Activated CD4-positive, alpha-beta T cell treated with anti-CD3 and anti-CD28 coated beads, Interleukin-2, amount 10 ng/mL, durations not matched to agents 7 days and 5 days (primary cell): ENCODE data around the gene NCDN. TPM values are rescaled to one million over a fixed set of nuclear protein-coding genes. Genes with fewer than 3 reads are reported as not detected.

Experiments
- CTCF ChIA-PET: fragments of 350-600 bp; sonication (Branson Sonifier 250); formaldehyde crosslinking; loops from one replicate; lab custom pipeline; 2021; ENCODE audit warnings: antibody characterized with exemption; lab: Charles Lee
- POLR2A ChIA-PET: fragments of 350-600 bp; sonication (Branson Sonifier 250); formaldehyde crosslinking; loops from one replicate; lab custom pipeline; 2021; ENCODE audit warnings: antibody characterized with exemption; lab: Charles Lee
- DNase-seq: peaks from one replicate; pipeline ENCODE4 v3.0.0-alpha.2; 2020
- H3K27ac Mint-ChIP-seq: one replicate; pipeline ENCODE4 v1.8.0; 2021; ENCODE audit warnings: mild to moderate bottlenecking, moderate library complexity, mixed read lengths
- H3K27me3 Mint-ChIP-seq: one replicate; pipeline ENCODE4 v1.8.0; 2021; ENCODE audit warnings: mixed read lengths
- H3K36me3 Mint-ChIP-seq: one replicate; pipeline ENCODE4 v1.8.0; 2021; ENCODE audit warnings: low read depth, mixed read lengths
- H3K4me1 Mint-ChIP-seq: one replicate; pipeline ENCODE4 v1.8.0; 2021; ENCODE audit warnings: mixed read lengths
- H3K4me3 Mint-ChIP-seq: one replicate; pipeline ENCODE4 v1.8.0; 2021; ENCODE audit warnings: mild to moderate bottlenecking, moderate library complexity, mixed read lengths
- H3K9me3 Mint-ChIP-seq: one replicate; pipeline ENCODE4 v1.8.0; 2021; ENCODE audit warnings: mixed read lengths
- total RNA-seq, 2 experiments: library from RNA; stranded (reverse); gene quantifications; one replicate each; pipeline ENCODE4 v1.2.3, GENCODE V29; 2021

The NCDN gene
- total RNA-seq, 2 experiments from 2014 or later = 19.4 to 21.4 TPM

DNA sequence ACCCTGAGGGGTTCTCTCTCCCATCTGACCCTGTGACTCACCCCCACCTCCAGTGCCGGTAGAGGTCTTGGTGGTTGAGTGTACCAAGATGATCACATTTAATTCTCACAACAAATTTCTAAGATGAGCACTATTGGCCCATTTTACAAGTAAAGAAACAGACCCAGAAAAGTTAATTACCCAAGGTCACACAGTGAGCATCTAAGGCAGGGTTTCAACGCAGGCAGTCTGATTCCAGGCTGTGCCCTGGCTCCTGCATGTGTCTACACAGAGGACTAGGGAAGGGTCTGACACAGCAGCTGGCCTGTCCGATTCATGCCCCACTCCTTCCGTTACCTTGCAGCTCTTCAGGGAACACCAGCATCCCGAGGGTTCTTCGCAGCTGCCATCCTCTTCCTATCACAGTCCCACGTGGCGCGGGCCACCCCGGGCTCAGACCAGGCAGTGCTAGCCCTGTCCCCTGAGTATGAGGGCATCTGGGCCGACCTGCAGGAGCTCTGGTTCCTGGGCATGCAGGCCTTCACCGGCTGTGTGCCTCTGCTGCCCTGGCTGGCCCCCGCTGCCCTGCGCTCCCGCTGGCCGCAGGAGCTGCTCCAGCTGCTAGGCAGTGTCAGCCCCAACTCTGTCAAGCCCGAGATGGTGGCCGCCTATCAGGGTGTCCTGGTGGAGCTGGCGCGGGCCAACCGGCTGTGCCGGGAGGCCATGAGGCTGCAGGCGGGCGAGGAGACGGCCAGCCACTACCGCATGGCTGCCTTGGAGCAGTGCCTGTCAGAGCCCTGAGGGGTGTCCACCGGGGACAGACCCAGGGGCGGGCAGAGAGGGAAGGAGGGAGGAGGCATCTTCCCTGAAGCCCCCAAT is 7.5 kb downstream of the NCDN start:
- H3K9me3 Mint-ChIP-seq = no peaks in the 10 kb centered on the region
- no peak overlapping the region for H3K4me3 Mint-ChIP-seq
- H3K27ac Mint-ChIP-seq = no peak overlapping the region
- CTCF ChIA-PET = interaction anchor here (0.6 to 2.0 kb wide), 14 partner anchors 9 to 369 kb away, joined by 3 to 26 read pairs (median 4); no protein-coding TSS in a partner anchor
- DNase-seq = no peak
- POLR2A ChIA-PET = interaction anchor here (0.7 kb wide), 2 partner anchors 72 to 204 kb away, joined by 3 read pairs; no protein-coding TSS in a partner anchor
- H3K36me3 Mint-ChIP-seq = peaks cover 14% of the 10 kb centered on the region
- H3K27me3 Mint-ChIP-seq = no peaks in the 10 kb centered on the region
- peaks cover 21% of the 10 kb centered on the region for H3K4me1 Mint-ChIP-seq

DNA sequence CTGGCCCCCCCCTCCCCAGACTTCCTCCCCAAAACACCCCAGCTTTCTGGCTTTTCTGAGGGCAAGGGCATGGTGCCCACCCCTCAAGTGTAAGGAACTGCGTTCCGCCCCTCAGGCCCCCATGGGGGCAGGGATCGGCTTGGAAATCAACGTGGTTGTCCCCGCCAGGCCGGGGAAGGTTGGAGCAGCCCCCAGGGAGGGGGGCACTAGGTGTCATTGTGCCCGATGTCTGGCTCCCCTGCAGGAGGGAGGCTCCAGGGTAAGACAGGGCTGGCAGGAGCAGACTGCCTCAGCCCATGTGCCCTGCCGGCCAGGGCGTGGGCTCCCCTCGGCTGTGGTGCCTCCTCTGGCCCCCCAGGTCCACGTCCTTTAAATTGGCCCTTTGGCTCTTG is 8.1 kb downstream of the NCDN start:
- ChIA-PET CTCF (interaction anchor here (1.1 to 2.0 kb wide), 4 partner anchors 16 to 160 kb away, joined by 3 to 26 read pairs (median 6); no protein-coding TSS in a partner anchor), POLR2A (no interaction called here)
- H3K36me3 Mint-ChIP-seq = peaks cover 14% of the 10 kb centered on the region
- DNase-seq = no peak
- H3K9me3 Mint-ChIP-seq = no peaks in the 10 kb centered on the region
- peaks cover 21% of the 10 kb centered on the region for H3K4me1 Mint-ChIP-seq
- no peak overlapping the region for H3K4me3 Mint-ChIP-seq
- H3K27ac Mint-ChIP-seq = no peak overlapping the region
- no peaks in the 10 kb centered on the region for H3K27me3 Mint-ChIP-seq

DNA sequence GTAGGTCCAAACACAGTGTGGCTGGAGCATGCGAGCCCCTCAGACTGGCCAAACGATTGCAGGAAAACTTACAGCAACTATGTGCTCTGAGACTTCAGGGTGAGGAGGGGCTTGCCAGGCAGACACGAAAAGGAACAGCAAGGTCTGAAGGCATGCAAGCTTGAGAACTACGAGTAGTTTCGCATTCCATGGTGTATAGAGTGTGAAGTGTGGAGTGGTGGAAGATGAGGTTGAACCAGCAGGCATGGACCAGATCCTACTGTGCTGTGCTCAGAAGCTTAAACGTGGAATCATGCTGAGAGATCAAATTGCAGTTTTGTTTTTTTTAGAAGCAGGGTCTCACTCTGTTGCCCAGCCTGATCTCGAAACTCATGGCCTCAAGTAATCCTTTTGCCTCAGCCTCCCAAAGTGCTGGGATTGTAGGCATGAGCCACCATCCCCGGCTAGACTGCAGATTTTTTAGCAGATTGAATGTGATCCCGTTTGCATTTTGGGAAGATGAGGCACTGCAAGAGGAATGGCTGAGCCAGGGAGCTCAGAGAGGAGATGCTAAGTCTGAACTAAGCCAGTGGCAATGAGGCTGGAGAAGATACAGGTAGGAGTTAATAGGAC is 10.5 kb downstream of the NCDN start:
- no peak overlapping the region for H3K4me3 Mint-ChIP-seq
- H3K9me3 Mint-ChIP-seq = no peaks in the 10 kb centered on the region
- CTCF ChIA-PET = interaction anchor here (1.2 to 2.0 kb wide), 6 partner anchors 10 to 201 kb away, joined by 4 to 9 read pairs (median 6); partner anchors contain the start of gene CLSPN
- H3K27me3 Mint-ChIP-seq = peaks cover 19% of the 10 kb centered on the region
- POLR2A ChIA-PET = no interaction called here
- no peak overlapping the region for H3K27ac Mint-ChIP-seq
- H3K36me3 Mint-ChIP-seq = peaks cover 8% of the 10 kb centered on the region
- peaks cover 12% of the 10 kb centered on the region for H3K4me1 Mint-ChIP-seq
- DNase-seq = no peak

DNA sequence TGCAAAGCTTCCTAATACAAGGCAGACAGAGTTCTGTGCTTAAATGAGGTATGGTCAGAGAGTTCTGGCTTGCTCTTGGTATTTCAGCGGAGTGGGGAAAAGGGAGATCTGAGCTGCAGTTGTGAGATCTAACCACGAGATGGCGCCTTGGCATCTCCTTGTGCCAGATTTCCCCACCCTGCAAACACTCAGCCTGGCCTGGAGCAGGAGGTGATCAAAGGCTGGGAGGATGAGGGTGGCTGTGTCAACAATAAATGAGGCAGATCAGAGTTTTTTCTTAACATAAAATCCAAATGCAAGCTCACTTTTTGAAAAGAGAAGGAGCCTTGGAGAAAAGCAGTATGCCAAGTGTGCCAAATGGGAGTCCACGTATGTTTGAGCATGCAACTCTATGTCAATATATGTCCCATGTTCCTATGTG is 11.4 kb downstream of the NCDN start:
- H3K4me3 Mint-ChIP-seq = no peak overlapping the region
- DNase-seq = peak; percentile 74
- peaks cover 19% of the 10 kb centered on the region for H3K27me3 Mint-ChIP-seq
- no peaks in the 10 kb centered on the region for H3K9me3 Mint-ChIP-seq
- POLR2A ChIA-PET = no interaction called here
- H3K27ac Mint-ChIP-seq = no peak overlapping the region
- CTCF ChIA-PET = interaction anchor here (0.6 to 2.0 kb wide), 16 partner anchors 9 to 367 kb away, joined by 3 to 16 read pairs (median 4); partner anchors contain the start of genes CLSPN, KIAA0319L and NCDN
- H3K36me3 Mint-ChIP-seq = peaks cover 8% of the 10 kb centered on the region
- peaks cover 8% of the 10 kb centered on the region for H3K4me1 Mint-ChIP-seq

DNA sequence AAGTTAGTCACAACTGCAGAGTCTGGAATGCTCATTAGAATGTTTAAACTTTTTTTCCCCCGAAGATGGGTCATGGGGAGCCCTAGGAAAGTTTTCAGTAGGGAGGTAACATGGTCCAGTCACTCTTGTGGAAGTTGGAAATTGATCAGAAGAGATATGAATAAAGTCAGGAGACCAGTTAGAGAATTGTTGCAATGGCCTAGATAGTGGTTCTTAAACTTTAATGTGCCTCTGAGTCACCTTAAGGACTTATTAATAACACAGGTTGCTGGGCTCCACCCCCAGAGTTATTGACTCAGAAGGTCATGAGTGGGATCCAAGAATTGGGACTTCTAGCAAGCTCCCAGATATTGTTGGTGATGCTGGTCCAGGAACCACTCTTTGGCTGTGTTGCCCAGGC is 12.3 kb downstream of the NCDN start:
- H3K4me1 Mint-ChIP-seq = peaks cover 1% of the 10 kb centered on the region
- peaks cover 23% of the 10 kb centered on the region for H3K27me3 Mint-ChIP-seq
- ChIA-PET CTCF (interaction anchor here (1.1 to 2.0 kb wide), 4 partner anchors 145 to 212 kb away, joined by 3 to 9 read pairs (median 6); no protein-coding TSS in a partner anchor), POLR2A (no interaction called here)
- no peaks in the 10 kb centered on the region for H3K9me3 Mint-ChIP-seq
- H3K36me3 Mint-ChIP-seq = peaks cover under 1% of the 10 kb centered on the region
- no peak overlapping the region for H3K27ac Mint-ChIP-seq
- H3K4me3 Mint-ChIP-seq = no peak overlapping the region
- no peak for DNase-seq

DNA sequence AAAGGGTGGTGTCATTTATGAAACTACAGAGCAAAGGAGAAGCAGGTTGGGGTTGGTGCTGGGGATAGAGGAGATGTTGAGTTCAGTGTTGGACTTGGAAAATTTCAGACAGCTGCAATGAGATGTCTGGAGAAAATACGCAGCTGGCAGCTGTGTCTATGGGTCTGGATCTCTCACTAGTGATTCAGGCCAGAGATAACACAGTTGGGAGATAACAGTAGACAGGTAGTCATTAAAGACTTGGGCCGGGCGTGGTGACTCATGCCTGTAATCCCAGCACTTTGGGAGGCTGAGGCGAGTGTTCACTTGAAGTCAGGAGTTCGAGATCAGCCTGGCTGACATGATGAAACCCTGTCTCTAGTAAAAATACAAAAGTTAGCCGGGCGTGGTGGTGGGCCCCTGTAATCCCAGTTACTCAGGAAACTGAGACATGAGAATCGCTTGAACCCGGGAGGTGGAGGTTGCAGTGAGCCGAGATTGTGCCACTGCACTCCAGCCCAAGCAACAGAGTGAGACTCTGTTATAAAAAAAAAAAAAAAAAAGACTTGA is 13.1 kb downstream of the NCDN start:
- peaks cover 27% of the 10 kb centered on the region for H3K27me3 Mint-ChIP-seq
- no peaks in the 10 kb centered on the region for H3K36me3 Mint-ChIP-seq
- no peak overlapping the region for H3K27ac Mint-ChIP-seq
- ChIA-PET POLR2A (no interaction called here), CTCF (interaction anchor here (0.6 to 3.1 kb wide), 5 partner anchors 11 to 201 kb away, joined by 3 to 8 read pairs (median 4); no protein-coding TSS in a partner anchor)
- DNase-seq = no peak
- peaks cover 6% of the 10 kb centered on the region for H3K4me1 Mint-ChIP-seq
- no peak overlapping the region for H3K4me3 Mint-ChIP-seq
- H3K9me3 Mint-ChIP-seq = no peaks in the 10 kb centered on the region

DNA sequence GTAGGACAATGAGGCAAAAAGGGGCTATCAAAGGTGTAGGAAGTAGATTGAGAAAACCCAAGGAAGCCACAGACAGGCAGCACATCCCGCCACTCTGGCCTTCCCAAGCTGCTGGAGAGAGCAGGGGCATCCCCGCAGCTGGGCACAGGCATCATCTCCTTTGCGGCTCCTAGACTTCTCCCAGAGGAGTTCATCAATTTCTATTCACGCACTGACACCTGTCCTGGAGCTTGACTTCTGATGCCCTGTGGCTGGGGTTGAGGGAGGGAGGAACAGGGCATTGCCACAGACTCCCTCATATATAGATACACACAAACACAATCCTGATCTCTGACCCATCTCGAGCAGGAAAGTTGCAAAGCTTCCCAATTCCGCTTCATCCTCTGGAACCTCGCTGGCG is 13.7 kb downstream of the NCDN start:
- Mint-ChIP-seq H3K4me3 (no peak overlapping the region), H3K9me3 (no peaks in the 10 kb centered on the region), H3K27me3 (peaks cover 31% of the 10 kb centered on the region), H3K36me3 (no peaks in the 10 kb centered on the region), H3K27ac (no peak overlapping the region), H3K4me1 (peaks cover 12% of the 10 kb centered on the region)
- no peak for DNase-seq
- POLR2A ChIA-PET = no interaction called here
- CTCF ChIA-PET = interaction anchor here (0.6 to 3.1 kb wide), 6 partner anchors 11 to 182 kb away, joined by 3 to 8 read pairs (median 5); no protein-coding TSS in a partner anchor

DNA sequence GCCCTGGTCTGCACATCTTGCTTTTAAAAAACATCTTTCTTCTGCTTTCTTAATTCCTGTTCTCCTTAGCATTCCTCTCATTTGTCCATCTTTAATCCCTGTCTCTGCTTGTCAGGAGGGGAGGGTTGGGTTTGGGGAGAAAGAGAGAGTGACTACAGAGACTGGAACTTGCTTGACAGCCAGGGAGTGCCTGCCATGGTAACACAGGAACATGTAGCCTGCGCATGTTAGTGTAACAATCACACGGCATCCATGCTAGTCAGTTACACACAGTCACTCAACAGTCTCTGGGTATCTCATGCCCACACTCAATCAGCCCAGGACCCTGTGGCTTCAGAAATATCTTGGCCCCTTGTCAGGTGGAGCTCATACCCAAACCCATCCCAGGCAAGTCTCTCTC is 14.7 kb downstream of the NCDN start:
- Mint-ChIP-seq H3K36me3 (peaks cover 2% of the 10 kb centered on the region), H3K9me3 (no peaks in the 10 kb centered on the region), H3K4me3 (no peak overlapping the region), H3K27me3 (peaks cover 34% of the 10 kb centered on the region), H3K27ac (no peak overlapping the region), H3K4me1 (peaks cover 17% of the 10 kb centered on the region)
- ChIA-PET POLR2A (no interaction called here), CTCF (interaction anchor here (1.2 to 3.1 kb wide), 6 partner anchors 11 to 214 kb away, joined by 3 to 8 read pairs (median 4); no protein-coding TSS in a partner anchor)
- no peak for DNase-seq

DNA sequence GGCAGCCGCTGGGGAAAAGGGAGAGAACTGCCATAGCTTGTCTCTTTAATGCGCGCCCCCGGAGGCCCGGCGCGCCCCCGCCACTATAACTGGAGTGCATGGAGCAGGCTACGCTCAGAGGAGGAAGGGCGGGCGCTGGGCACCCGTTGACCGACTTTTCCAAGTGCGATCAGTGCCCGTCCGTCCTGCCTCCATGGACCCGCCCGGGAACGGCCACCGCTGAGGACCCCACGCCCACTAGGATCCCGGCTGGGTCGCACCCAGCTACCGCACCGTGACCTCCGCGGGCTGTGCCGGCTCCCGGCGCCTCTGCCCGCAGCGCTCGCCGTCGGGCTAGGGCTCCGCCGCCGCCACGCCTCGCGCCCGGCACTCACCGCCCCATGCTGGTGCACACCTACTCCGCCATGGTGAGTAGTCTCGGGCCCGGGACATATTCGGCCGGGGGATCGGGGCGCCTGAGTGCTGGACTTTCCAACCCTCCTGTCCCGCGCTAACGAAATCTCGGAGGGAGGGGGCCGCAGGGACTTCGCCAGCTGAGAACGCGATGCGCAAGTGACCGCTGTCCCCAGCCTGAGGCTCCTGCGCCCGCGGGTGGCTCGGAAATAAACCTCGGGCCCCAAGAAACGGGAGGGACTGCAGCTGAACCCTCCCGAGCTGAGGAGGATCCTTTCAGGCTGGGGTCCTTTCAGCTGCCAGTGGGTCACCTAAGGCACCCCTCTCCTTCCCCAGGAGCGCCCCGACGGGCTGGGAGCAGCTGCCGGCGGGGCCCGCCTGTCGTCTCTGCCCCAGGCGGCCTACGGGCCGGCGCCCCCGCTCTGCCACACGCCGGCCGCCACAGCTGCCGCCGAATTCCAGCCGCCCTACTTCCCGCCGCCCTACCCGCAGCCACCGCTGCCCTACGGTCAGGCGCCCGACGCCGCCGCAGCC is 15.9 kb downstream of the NCDN start, which contains the start of gene TFAP2E:
Gene TFAP2E, plus strand, starts transcription at position 117 of the 927 bp plus-strand sequence. Its CDS starts 264 bp downstream, at position 381.
- H3K4me3 Mint-ChIP-seq = no peak within 1 kb of the TSS
- ChIA-PET POLR2A (no interaction called here), CTCF (interaction anchor here (1.2 to 3.1 kb wide), 4 partner anchors 10 to 213 kb away, joined by 3 to 8 read pairs (median 4); no protein-coding TSS in a partner anchor)
- H3K27me3 Mint-ChIP-seq = peaks cover 34% of the 10 kb centered on the region
- peaks cover 5% of the 10 kb centered on the region for H3K36me3 Mint-ChIP-seq
- no peak for DNase-seq
- peaks cover 29% of the 10 kb centered on the region for H3K4me1 Mint-ChIP-seq
- H3K27ac Mint-ChIP-seq = no peak within 1 kb of the TSS
- no peaks in the 10 kb centered on the region for H3K9me3 Mint-ChIP-seq

DNA sequence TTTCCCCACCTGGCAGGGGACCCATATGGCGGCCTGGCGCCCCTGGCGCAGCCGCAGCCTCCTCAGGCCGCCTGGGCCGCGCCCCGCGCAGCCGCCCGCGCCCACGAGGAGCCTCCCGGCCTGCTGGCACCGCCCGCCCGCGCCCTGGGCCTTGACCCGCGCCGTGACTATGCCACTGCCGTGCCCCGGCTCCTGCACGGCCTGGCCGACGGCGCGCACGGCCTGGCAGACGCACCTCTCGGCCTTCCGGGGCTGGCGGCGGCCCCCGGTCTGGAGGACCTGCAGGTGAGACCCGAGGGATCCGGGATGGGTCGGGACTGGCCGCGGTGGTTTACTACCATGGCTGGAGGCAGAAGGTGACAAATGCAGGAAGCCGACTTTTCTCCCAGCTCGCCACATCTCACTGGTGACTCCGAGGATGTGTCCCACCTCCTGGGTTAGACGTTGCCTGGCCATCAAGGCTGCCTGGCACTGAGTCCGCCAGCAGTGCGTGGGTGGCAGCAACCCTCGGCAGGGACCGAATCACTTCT is 16.6 kb downstream of the NCDN start:
- Mint-ChIP-seq H3K9me3 (no peaks in the 10 kb centered on the region), H3K36me3 (peaks cover 5% of the 10 kb centered on the region), H3K4me3 (no peak overlapping the region), H3K27ac (no peak overlapping the region), H3K4me1 (peaks cover 29% of the 10 kb centered on the region), H3K27me3 (peaks cover 34% of the 10 kb centered on the region)
- no peak for DNase-seq
- POLR2A ChIA-PET = no interaction called here
- CTCF ChIA-PET = interaction anchor here (1.6 kb wide), 1 partner anchor 142 kb away, joined by 6 read pairs; no protein-coding TSS in a partner anchor

DNA sequence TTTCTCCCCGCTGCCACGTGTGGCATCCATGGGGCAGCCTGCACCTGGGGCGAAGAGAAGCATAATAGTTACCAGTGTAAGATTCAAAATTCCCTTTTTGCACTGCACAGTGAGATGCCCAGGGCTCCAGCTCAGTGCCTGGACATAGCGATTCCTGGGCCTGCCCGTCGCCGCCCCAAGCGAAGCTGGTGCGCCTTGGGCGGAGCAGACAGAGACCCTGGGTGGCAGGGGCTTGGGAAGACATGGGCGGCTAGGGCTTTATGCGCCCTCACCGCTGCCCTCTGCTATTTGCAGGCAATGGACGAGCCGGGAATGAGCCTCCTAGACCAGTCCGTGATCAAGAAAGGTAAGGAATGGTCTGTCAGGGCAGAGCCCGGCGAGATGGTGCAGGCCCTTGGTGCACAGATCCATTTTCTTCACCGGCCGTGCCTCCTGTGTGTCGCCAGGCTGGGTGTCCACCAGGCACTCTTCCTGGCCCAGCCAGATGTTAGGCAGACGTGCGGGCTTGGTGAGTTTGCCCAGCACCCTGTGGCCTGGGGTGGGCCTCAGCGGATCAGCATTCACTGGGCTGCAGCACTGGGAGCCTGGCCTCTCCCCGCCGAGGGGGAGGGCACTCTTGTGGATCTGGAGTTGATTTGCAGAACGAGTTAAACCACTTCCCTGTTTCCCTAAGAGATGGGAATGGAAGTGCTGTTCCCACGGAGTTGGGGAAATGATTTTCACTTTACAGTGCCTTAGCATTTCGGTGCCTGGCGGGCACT is 17.2 kb downstream of the NCDN start:
- Mint-ChIP-seq H3K4me3 (no peak overlapping the region), H3K27ac (no peak overlapping the region), H3K9me3 (no peaks in the 10 kb centered on the region), H3K27me3 (peaks cover 34% of the 10 kb centered on the region), H3K4me1 (peaks cover 29% of the 10 kb centered on the region), H3K36me3 (peaks cover 5% of the 10 kb centered on the region)
- CTCF ChIA-PET = no interaction called here
- DNase-seq = no peak
- POLR2A ChIA-PET = no interaction called here
